SK-N-SH treated with all-trans-retinoic acid at 6 μM for 48 hours (cell line): ENCODE measurements around the gene ZAP70.

Source experiments
- ATAC-seq: fragments of 200-7000 bp; cut with Tn5 transposase; 3 replicates; pipeline ENCODE4 v1.9.1; 2020; ENCODE audit warnings: mild to moderate bottlenecking, moderate library complexity
- ARNTL ChIP-seq: fragments of 450-650 bp; formaldehyde crosslinking; IDR thresholded peaks from 2 replicates; pipeline ENCODE4 v1.5.0; 2020; ENCODE audit warnings: low read depth, mild to moderate bottlenecking, moderate library complexity, borderline replicate concordance
- BACH2 ChIP-seq: fragments of 250-450 bp; sonication (Bioruptor Pico); IDR thresholded peaks from 2 replicates; pipeline ENCODE4 v1.9.0; 2021; ENCODE audit warnings: mild to moderate bottlenecking, borderline replicate concordance
- CREB5 ChIP-seq: fragments of 250-450 bp; sonication (Bioruptor Pico); IDR thresholded peaks from 2 replicates; pipeline ENCODE4 v1.5.1; 2020; ENCODE audit warnings: low read depth, mild to moderate bottlenecking, moderate library complexity
- CSDC2 ChIP-seq: fragments of 250-450 bp; sonication (Bioruptor Pico); IDR thresholded peaks from 2 replicates; pipeline ENCODE4 v1.5.0; 2020; ENCODE audit warnings: mild to moderate bottlenecking, moderate library complexity
- ESRRG ChIP-seq: fragments of 250-450 bp; sonication (Bioruptor Pico); IDR thresholded peaks from 2 replicates; pipeline ENCODE4 v1.6.1; 2021; ENCODE audit warnings: mild to moderate bottlenecking
- GLIS3 ChIP-seq: fragments of 250-450 bp; sonication (Bioruptor Pico); IDR thresholded peaks from 2 replicates; pipeline ENCODE4 v1.5.0; 2020; ENCODE audit warnings: mild to moderate bottlenecking, moderate library complexity
- ISL1 ChIP-seq: fragments of 250-450 bp; sonication (Bioruptor Pico); IDR thresholded peaks from 2 replicates; pipeline ENCODE4 v2.1.2; 2022; ENCODE audit warnings: mild to moderate bottlenecking, moderate library complexity
- OSR1 ChIP-seq: fragments of 250-450 bp; sonication (Bioruptor Pico); IDR thresholded peaks from 2 replicates; pipeline ENCODE4 v1.8.0; 2022; ENCODE audit warnings: moderate library complexity, mild to moderate bottlenecking, inconsistent platforms
- PATZ1 ChIP-seq: fragments of 250-450 bp; sonication (Bioruptor Pico); IDR thresholded peaks from 2 replicates; pipeline ENCODE4 v1.8.0; 2020; ENCODE audit warnings: mild to moderate bottlenecking, moderate library complexity, borderline replicate concordance
- PPARA ChIP-seq: fragments of 250-450 bp; sonication (Bioruptor Pico); IDR thresholded peaks from 2 replicates; pipeline ENCODE4 v1.5.0; 2020; ENCODE audit warnings: mild to moderate bottlenecking, borderline replicate concordance
- RARB ChIP-seq: fragments of 250-450 bp; sonication (Bioruptor Pico); IDR thresholded peaks from 2 replicates; pipeline ENCODE4 v1.8.0; 2021; ENCODE audit warnings: mild to moderate bottlenecking, moderate library complexity
- TCF4 ChIP-seq: fragments of 250-450 bp; sonication (Bioruptor Pico); IDR thresholded peaks from 2 replicates; pipeline ENCODE4 v1.8.0; 2021; ENCODE audit warnings: mild to moderate bottlenecking, moderate library complexity, borderline replicate concordance
- TOX ChIP-seq: fragments of 250-450 bp; sonication (Bioruptor Pico); IDR thresholded peaks from 2 replicates; pipeline ENCODE4 v1.8.0; 2021; ENCODE audit warnings: mild to moderate bottlenecking, moderate library complexity, borderline replicate concordance
- ZC3H10 ChIP-seq: fragments of 250-450 bp; sonication (Bioruptor Pico); IDR thresholded peaks from 2 replicates; pipeline ENCODE4 v1.5.1; 2021; ENCODE audit warnings: mild to moderate bottlenecking, moderate library complexity
- ZFP30 ChIP-seq: fragments of 450-650 bp; formaldehyde crosslinking; IDR thresholded peaks from 2 replicates; pipeline ENCODE4 v1.5.0; 2022; ENCODE audit warnings: mild to moderate bottlenecking, moderate library complexity
- ZNF565 ChIP-seq: fragments of 450-650 bp; formaldehyde crosslinking; conservative IDR thresholded peaks from 2 replicates; pipeline ENCODE4 v1.5.0; 2020; ENCODE audit warnings: low read depth, mild to moderate bottlenecking, moderate library complexity
- ZNF70 ChIP-seq: fragments of 450-650 bp; formaldehyde crosslinking; IDR thresholded peaks from 2 replicates; pipeline ENCODE4 v1.5.0; 2020; ENCODE audit warnings: mild to moderate bottlenecking, moderate library complexity
- ZNF8 ChIP-seq: fragments of 450-650 bp; formaldehyde crosslinking; IDR thresholded peaks from 2 replicates; pipeline ENCODE4 v1.5.0; 2020; ENCODE audit warnings: mild to moderate bottlenecking, moderate library complexity
- TF ChIP-seq, protein P1 (sequence below): fragments of 250-450 bp; sonication (Bioruptor Pico); IDR thresholded peaks from 2 replicates; pipeline ENCODE4 v1.8.0; 2021; ENCODE audit warnings: low read depth, mild to moderate bottlenecking, moderate library complexity, borderline replicate concordance
- TF ChIP-seq, protein P2 (sequence below): fragments of 250-450 bp; sonication (Bioruptor Pico); IDR thresholded peaks from 2 replicates; pipeline ENCODE4 v1.5.1; 2021; ENCODE audit warnings: mild to moderate bottlenecking, moderate library complexity
- TF ChIP-seq, protein P3 (sequence below): fragments of 250-450 bp; sonication (Bioruptor Pico); IDR thresholded peaks from 2 replicates; pipeline ENCODE4 v1.5.0; 2020; ENCODE audit warnings: mild to moderate bottlenecking, moderate library complexity

ZAP70 gene

DNA sequence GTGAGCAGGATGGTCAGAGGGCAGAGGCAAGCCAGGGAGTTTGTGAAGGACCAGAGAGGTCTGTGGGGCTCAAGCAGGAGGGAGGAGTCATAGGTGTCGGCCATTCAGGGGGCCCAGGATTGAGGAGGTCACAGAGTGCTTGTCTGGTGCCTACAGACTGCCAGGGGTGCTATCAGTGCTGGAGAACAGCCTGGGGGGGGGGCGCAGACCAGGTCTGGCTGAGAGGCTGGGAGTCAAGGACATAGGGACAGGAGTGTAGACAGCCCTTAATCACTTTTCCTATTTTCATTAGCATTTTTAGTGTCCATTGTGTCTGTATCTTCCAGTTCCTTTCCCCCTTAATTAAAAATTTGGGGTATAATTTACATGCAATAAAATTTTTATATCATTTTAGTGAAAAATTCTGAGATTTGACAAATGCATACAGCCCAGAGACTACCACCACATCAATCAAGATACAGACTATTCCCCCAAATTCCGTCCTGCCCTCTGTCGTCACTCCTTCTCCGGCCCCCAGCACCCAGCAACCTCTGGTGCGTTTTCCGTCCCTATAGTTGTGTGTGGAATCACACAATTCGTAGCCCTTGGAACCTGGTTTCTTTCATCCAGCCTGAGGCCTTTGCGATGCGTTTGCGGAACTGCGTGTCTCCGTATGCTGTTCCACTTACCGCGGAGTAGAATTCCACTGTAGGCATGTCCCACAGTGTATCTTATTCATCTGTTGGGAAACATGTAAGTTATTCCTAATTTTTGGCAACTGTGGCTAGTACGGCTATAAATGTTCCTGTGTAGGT lies 6.2 kb downstream of the ZAP70 start:
- no peak for ATAC-seq

DNA sequence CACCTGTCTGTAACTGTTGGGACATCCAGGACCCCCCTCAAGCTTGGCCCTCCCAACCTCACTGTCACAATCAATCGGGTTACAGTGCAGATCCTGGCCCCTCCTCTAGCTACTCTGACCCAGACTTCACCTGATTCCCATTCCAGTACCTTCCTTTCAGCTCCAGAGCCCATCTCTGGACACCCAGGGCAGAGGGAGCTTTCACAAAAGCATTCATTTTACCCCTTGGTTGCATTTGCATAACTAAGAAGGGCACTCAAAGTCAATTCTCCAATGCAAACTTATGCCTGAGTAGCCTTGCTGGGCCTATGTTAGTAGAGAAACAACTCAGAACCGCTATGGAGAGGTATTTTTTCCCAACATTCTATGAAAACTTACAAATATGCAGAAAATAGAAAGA lies 7.4 kb downstream of the ZAP70 start:
- no peak for ATAC-seq
- TF ChIP-seq CSDC2 (CRISPR knock-in tag) (no peak), RARB (no peak), BACH2 (CRISPR knock-in tag) (no peak), ZC3H10 (CRISPR knock-in tag) (no peak), TOX (CRISPR knock-in tag) (no peak), PPARA (CRISPR knock-in tag) (no peak), ESRRG (CRISPR knock-in tag) (no peak), TCF4 (CRISPR knock-in tag) (no peak), PATZ1 (CRISPR knock-in tag) (no peak), ISL1 (no peak), CREB5 (no peak), ARNTL (no peak)

More for the DNA sequence above, 6.2 kb downstream of the ZAP70 start:
- TF ChIP-seq ZNF8 (CRISPR knock-in tag) (no peak), ZFP30 (no peak), TCF4 (CRISPR knock-in tag) (no peak), ARNTL (no peak), CSDC2 (CRISPR knock-in tag) (no peak), ZNF565 (no peak), ISL1 (no peak), OSR1 (CRISPR knock-in tag) (no peak), ZNF70 (no peak), BACH2 (CRISPR knock-in tag) (no peak), TOX (CRISPR knock-in tag) (no peak), ZC3H10 (CRISPR knock-in tag) (no peak), PATZ1 (CRISPR knock-in tag) (no peak), RARB (no peak), GLIS3 (CRISPR knock-in tag) (no peak), CREB5 (no peak)
- TF ChIP-seq, protein P1, sequence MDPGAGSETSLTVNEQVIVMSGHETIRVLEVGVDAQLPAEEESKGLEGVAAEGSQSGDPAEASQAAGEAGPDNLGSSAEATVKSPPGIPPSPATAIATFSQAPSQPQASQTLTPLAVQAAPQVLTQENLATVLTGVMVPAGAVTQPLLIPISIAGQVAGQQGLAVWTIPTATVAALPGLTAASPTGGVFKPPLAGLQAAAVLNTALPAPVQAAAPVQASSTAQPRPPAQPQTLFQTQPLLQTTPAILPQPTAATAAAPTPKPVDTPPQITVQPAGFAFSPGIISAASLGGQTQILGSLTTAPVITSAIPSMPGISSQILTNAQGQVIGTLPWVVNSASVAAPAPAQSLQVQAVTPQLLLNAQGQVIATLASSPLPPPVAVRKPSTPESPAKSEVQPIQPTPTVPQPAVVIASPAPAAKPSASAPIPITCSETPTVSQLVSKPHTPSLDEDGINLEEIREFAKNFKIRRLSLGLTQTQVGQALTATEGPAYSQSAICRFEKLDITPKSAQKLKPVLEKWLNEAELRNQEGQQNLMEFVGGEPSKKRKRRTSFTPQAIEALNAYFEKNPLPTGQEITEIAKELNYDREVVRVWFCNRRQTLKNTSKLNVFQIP (CRISPR knock-in tag): no peak
- TF ChIP-seq, protein P2, sequence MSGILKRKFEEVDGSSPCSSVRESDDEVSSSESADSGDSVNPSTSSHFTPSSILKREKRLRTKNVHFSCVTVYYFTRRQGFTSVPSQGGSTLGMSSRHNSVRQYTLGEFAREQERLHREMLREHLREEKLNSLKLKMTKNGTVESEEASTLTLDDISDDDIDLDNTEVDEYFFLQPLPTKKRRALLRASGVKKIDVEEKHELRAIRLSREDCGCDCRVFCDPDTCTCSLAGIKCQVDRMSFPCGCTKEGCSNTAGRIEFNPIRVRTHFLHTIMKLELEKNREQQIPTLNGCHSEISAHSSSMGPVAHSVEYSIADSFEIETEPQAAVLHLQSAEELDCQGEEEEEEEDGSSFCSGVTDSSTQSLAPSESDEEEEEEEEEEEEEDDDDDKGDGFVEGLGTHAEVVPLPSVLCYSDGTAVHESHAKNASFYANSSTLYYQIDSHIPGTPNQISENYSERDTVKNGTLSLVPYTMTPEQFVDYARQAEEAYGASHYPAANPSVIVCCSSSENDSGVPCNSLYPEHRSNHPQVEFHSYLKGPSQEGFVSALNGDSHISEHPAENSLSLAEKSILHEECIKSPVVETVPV (CRISPR knock-in tag): no peak
- TF ChIP-seq, protein P3, sequence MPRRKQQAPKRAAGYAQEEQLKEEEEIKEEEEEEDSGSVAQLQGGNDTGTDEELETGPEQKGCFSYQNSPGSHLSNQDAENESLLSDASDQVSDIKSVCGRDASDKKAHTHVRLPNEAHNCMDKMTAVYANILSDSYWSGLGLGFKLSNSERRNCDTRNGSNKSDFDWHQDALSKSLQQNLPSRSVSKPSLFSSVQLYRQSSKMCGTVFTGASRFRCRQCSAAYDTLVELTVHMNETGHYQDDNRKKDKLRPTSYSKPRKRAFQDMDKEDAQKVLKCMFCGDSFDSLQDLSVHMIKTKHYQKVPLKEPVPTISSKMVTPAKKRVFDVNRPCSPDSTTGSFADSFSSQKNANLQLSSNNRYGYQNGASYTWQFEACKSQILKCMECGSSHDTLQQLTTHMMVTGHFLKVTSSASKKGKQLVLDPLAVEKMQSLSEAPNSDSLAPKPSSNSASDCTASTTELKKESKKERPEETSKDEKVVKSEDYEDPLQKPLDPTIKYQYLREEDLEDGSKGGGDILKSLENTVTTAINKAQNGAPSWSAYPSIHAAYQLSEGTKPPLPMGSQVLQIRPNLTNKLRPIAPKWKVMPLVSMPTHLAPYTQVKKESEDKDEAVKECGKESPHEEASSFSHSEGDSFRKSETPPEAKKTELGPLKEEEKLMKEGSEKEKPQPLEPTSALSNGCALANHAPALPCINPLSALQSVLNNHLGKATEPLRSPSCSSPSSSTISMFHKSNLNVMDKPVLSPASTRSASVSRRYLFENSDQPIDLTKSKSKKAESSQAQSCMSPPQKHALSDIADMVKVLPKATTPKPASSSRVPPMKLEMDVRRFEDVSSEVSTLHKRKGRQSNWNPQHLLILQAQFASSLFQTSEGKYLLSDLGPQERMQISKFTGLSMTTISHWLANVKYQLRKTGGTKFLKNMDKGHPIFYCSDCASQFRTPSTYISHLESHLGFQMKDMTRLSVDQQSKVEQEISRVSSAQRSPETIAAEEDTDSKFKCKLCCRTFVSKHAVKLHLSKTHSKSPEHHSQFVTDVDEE (CRISPR knock-in tag): no peak
